Esophagus squamous epithelium (tissue), 5 donors: ENCODE data around the gene INTS15. TPM values are rescaled to one million over a fixed set of nuclear protein-coding genes. Genes with fewer than 3 reads are reported as not detected.

Experiments used
- DNase-seq: peaks from one replicate; lab custom pipeline; 2025; lab: John Stamatoyannopoulos, UW
- H3K27ac ChIP-seq, 4 donors: fragments of 200-600 bp; sonication (generic); one replicate each; pipeline ENCODE4 v1.5.1; 2016 to 2019; ENCODE audit warnings: mild to moderate bottlenecking in 1 of 4
- H3K27me3 ChIP-seq, 4 donors: fragments of 200-600 bp; sonication (generic); 1 replicate in 3 of 4; 2 replicates in 1 of 4; pipeline versions ENCODE4 v1.5.1 to v1.6.0; 2017 to 2021; ENCODE audit warnings: antibody characterized with exemption in 1 of 4
- H3K36me3 ChIP-seq, 3 donors: fragments of 200-600 bp; sonication (generic); one replicate each; pipeline ENCODE4 v1.5.1; 2016 to 2019
- H3K4me1 ChIP-seq, 3 donors: fragments of 200-600 bp; sonication (generic); one replicate each; pipeline ENCODE4 v1.5.1; 2017 to 2019
- H3K4me3 ChIP-seq, 4 donors: fragments of 200-600 bp; sonication (generic); 1 replicate in 3 of 4; 2 replicates in 1 of 4; pipeline ENCODE4 v1.5.1; 2016 to 2019; ENCODE audit warnings: mild to moderate bottlenecking in 2 of 4, moderate library complexity in 1 of 4
- H3K9me3 ChIP-seq, 3 donors: fragments of 200-600 bp; sonication (generic); one replicate each; pipeline ENCODE4 v1.5.1; 2016 to 2019
- CTCF ChIP-seq, 6 experiments: fragments of 450-650 bp in 4 of 6; fragments of 200-600 bp in 2 of 6; sonication (generic) in 2 of 6; IDR thresholded peaks; one replicate each; pipeline ENCODE4 v1.5.1; 2016 to 2019; ENCODE audit warnings: antibody characterized with exemption in 6 of 6, mild to moderate bottlenecking in 4 of 6, moderate library complexity in 4 of 6
- POLR2A ChIP-seq, 4 donors: fragments of 450-650 bp; IDR thresholded peaks; one replicate each; pipeline ENCODE4 v1.6.1; 2017; ENCODE audit warnings: antibody characterized with exemption in 4 of 4, mild to moderate bottlenecking in 4 of 4, moderate library complexity in 3 of 4
- WGBS, 2 donors: methylation state at CpG; one replicate each; pipeline ENCODE4 v1.1.5; 2018; 5-methylcytosine and 5-hydroxymethylcytosine counted together
- intact Hi-C: fragments of 100-400 bp; cut with DNase I; formaldehyde crosslinking; loops from one replicate; pipeline ENCODE4 v1.15.0; 2022
- total RNA-seq, 4 donors: library from RNA; depleted of rRNA; stranded (reverse); fragments of >200 nt; gene quantifications; one replicate each; pipeline ENCODE4 v1.1.0, GENCODE V29; 2016
- donor health status: DM: yes; HTN: yes; CAD: no.

INTS15 gene
- total RNA-seq, 4 donors from 2014 or later: 9.2 to 21.9 (median 14.8) TPM

- intact Hi-C loops: no loop called here
- DNase-seq: no peak
- Histone ChIP-seq H3K9me3 (no peaks in the 10 kb centered on the region), H3K27ac (no peak overlapping the region), H3K36me3 (no peaks in the 10 kb centered on the region), H3K4me1 (no peaks in the 10 kb centered on the region), H3K4me3 (no peak overlapping the region), H3K27me3 (no peaks in the 10 kb centered on the region)
- TF ChIP-seq POLR2A (IDR thresholded peaks at IDR 0.05) (no peak), CTCF (IDR thresholded peaks at IDR 0.05) (no peak)
- WGBS, 2 donors: 100% methylated on average over 1 of the region's 1 CpG
Observed at GRCh38 chr7:6547400-6547799, 42.4 kb upstream of the INTS15 start.

- H3K27me3 ChIP-seq: no peaks in the 10 kb centered on the region
- DNase-seq: no peak
- no peak within 1 kb of the TSS for H3K27ac ChIP-seq
- TF ChIP-seq CTCF (IDR thresholded peaks at IDR 0.05) (no peak), POLR2A (IDR thresholded peaks at IDR 0.05) (no peak)
- no peaks in the 10 kb centered on the region for H3K9me3 ChIP-seq
- H3K36me3 ChIP-seq: no peaks in the 10 kb centered on the region
- WGBS, 2 donors: 61 to 91% methylated on average over 6 to 7 of the region's 46 CpGs
- intact Hi-C loops: no loop called here
- no peaks in the 10 kb centered on the region for H3K4me1 ChIP-seq
- H3K4me3 ChIP-seq: no peak within 1 kb of the TSS
Observed at GRCh38 chr7:6551016-6551511, 38.8 kb upstream of the INTS15 start, which contains the start of gene GRID2IP. GRID2IP (minus strand) TSS chr7:6551461; CDS start chr7:6551436, 25 bp downstream.

- TF ChIP-seq CTCF (IDR thresholded peaks at IDR 0.05): no peak
- TF ChIP-seq POLR2A (IDR thresholded peaks at IDR 0.05): no peak
- intact Hi-C loops: no loop called here
- Histone ChIP-seq H3K9me3 (no peaks in the 10 kb centered on the region), H3K27ac (no peak overlapping the region), H3K4me1 (no peaks in the 10 kb centered on the region), H3K27me3 (no peaks in the 10 kb centered on the region), H3K36me3 (no peaks in the 10 kb centered on the region), H3K4me3 (no peak overlapping the region)
- WGBS, 2 donors: 66 to 72% methylated on average over 7 of the region's 7 CpGs
- no peak for DNase-seq
Observed at GRCh38 chr7:6553448-6554044, 36.3 kb upstream of the INTS15 start.

- TF ChIP-seq POLR2A (IDR thresholded peaks at IDR 0.05) (no peak), CTCF (IDR thresholded peaks at IDR 0.05) (no peak)
- Histone ChIP-seq H3K4me3 (no peak overlapping the region), H3K36me3 (no peaks in the 10 kb centered on the region), H3K27ac (no peak overlapping the region), H3K27me3 (peaks cover 0 to 3% (median 0%) of the 10 kb centered on the region in 4 donors), H3K9me3 (no peaks in the 10 kb centered on the region), H3K4me1 (no peaks in the 10 kb centered on the region)
- no peak for DNase-seq
- intact Hi-C loops: no loop called here
- WGBS, 2 donors: 69 to 75% methylated on average over 4 to 7 of the region's 7 CpGs
Observed at GRCh38 chr7:6554848-6555247, 35.0 kb upstream of the INTS15 start.

GRCh38 chr7:6556196-6556595 is 33.6 kb upstream of the INTS15 start:
- Histone ChIP-seq H3K9me3 (no peaks in the 10 kb centered on the region), H3K4me3 (no peak overlapping the region), H3K27me3 (peaks cover 0 to 5% (median 0%) of the 10 kb centered on the region in 4 donors), H3K27ac (no peak overlapping the region), H3K4me1 (no peaks in the 10 kb centered on the region), H3K36me3 (no peaks in the 10 kb centered on the region)
- intact Hi-C loops: no loop called here
- no peak for DNase-seq
- WGBS, 2 donors: 100% methylated on average over 2 of the region's 6 CpGs; no CpG with 5 or more reads in 1 of the 2 donors
- TF ChIP-seq POLR2A (IDR thresholded peaks at IDR 0.05) (no peak), CTCF (IDR thresholded peaks at IDR 0.05) (no peak)
